Stimulated activated naive CD8-positive, alpha-beta T cell treated with anti-CD3 and anti-CD28 coated beads, Interleukin-15, Interleukin-2, amounts not matched to agents 100 U/mL and 50 U/mL, for 24 hours (primary cell): ENCODE data around the gene ACTR1B.
"Not testable (repeated sequence)": the region's sequence is repeated elsewhere in the genome, so short reads cannot be mapped to it uniquely, and the experiment has no call there.

Experiments
- ATAC-seq: fragments of 150-1000 bp; cut with Tn5 transposase; one replicate; pipeline ENCODE4 v1.10.0; 2021
- DNase-seq: peaks from one replicate; pipeline ENCODE4 v3.0.0; 2021

ACTR1B gene

DNA sequence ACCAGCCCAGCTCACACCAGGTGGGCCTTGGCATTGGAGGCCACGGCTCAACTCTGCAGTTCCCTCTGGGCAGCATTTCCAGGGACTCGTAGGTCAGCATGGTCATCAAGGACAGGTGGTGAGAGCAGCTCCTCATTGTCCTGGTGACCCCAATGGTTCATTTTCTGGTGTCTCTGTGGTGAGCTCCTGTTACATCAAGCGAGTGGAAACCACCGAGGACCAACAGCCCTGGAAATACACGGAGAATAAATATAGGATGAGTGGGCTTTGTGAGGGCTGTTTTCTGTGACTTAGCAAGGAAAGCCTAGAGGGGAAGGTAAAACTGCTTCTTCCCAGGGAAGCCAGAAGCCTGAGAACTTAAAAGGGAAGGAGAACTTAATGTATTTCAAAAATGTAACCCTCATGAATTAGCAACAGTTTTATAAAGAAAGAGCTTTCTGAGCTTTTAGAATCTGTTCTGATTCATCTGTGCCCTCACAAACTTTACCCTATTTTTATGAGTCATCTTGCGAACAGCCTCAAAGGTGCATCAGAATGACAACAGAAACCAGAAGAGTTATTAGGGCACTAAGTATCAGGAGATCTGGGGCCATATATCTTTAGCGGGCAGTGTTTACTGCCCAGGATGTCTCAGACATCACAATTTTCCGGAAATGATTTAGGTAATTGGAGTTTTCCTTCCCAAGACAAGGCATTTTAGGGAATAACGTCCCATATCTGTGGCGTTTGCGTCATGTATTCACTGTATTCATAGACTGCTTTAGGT lies 24.4 kb upstream of the ACTR1B start:
- peak; percentile 89 for ATAC-seq
- DNase-seq: no peak

GRCh38 chr2:97687235-97687634 lies 23.4 kb upstream of the ACTR1B start:
- DNase-seq: not testable (repeated sequence)
- ATAC-seq: peak; percentile 37

DNA sequence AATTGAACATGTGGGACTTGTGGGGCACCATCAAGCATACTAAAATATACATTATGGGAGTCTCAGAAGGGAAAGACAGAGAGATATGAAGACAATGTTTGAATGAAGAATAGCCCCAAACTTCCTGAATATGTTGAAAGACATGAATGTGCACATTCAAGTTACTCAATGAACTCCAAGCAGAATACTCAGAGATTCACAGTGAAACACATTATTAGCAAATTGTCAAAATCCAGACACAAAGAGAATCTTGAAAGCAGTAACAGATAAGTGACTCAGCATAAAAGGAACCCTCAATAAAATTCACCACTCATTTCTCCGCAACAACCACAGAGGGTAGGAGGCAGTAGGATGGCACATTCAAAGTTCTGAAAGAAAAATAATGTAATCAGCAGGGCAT lies 14.5 kb upstream of the ACTR1B start:
- ATAC-seq: no peak
- no peak for DNase-seq

GRCh38 chr2:97677480-97677879 lies 13.6 kb upstream of the ACTR1B start:
- no peak for DNase-seq
- no peak for ATAC-seq

DNA sequence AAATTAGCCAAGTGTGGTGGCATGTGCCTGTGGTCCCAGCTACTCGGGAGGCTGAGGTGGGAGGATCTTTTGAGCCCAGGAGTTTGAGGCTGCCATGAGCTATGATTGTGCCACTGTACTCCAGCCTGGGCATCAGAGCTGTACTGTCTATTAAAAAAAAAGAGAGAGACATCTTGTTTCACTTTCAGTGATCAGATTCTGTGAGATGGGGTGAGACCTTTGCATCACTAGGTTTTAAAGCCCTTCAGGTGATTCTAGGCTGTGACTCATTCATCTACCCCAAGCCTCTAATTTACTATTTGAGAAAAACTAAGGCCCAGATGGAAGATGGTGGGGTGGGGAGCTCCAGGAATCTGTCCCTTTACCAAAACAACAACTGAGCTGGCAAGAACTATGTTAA lies 12.8 kb upstream of the ACTR1B start:
- ATAC-seq: peak; percentile 44
- DNase-seq: no peak

GRCh38 chr2:97675430-97676113 lies 11.7 kb upstream of the ACTR1B start:
- ATAC-seq (no peak), DNase-seq (no peak)

DNA sequence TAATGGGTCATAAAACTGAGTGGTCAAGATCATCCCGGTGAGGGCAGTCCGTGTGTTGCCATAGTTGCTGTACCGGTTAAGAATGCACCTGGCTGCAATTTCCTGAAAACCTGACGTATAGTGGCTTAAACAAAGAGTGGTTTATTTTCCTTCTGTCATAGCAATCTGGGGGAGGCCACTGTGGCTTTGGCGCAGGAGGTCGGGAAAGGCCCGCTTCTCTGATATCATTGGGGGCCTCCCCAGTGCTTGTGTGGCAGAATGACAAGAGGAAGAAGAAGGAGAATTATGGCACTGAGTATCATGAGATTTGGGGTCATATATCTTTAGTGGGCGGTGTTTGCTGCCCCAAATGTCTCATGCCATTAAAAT lies 10.1 kb upstream of the ACTR1B start:
- ATAC-seq: peak; percentile 73

DNA sequence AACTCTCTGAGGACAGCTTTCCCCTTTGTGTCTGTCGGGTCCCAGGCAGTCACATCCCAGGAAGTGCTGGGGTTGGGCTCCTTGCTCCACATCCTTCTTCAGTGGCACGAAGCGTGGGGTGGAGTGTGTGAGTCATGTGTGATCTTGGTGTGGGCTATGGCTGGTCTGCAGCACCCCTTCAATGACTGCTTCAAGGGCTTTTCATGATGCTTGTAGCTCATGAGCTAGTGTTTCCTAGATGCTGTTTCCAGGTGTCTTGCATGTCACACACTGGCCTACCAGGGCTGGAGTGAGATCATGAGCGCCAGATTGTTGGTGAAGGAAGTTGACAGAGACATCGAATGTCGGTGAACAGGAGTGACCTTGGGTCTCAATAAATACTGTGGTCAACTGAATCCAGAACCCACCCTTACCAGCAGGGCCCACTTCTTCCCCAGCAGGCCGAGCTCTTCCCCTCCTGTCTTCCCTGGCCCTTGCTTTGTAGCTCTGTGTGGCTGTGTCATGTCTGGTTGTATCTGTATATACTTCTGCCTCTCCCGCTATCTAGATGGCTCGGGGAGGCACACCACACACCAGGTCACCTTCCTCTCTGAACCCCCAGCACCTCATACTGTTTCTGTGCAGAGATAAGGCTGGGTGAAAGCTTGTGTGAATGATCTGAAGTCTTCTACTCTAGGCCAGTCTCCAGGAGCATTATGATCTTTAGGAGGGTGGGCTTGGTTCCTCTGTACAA lies 9.5 kb upstream of the ACTR1B start:
- DNase-seq: peak; percentile 64
- ATAC-seq: peak; percentile 91

More for the DNA sequence above, 10.1 kb upstream of the ACTR1B start:
- DNase-seq: peak; percentile 72

GRCh38 chr2:97672606-97673140 lies 8.8 kb upstream of the ACTR1B start:
- not testable (repeated sequence) for DNase-seq, ATAC-seq

DNA sequence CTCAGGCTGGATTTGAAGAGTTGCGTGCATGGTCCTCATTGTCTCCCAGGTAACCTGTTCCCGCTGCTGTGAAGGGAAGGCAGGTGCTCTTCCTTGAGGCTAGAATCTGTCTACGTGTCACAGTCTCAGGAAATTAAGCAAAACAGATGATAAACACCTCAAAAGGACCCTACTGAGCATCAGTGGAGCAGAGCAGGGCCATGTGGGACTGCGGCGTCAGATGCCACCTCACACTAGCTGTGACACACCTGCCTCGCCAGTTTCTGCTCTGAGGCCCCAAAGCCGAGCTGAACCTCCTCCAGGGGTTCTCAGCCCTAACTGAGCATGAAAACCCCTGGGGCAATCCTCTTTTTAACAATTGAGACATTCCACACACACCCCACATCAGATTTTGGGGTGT lies 7.7 kb upstream of the ACTR1B start:
- no peak for ATAC-seq
- DNase-seq: no peak

GRCh38 chr2:97670471-97670870 lies 6.6 kb upstream of the ACTR1B start:
- ATAC-seq: no peak
- DNase-seq: no peak

DNA sequence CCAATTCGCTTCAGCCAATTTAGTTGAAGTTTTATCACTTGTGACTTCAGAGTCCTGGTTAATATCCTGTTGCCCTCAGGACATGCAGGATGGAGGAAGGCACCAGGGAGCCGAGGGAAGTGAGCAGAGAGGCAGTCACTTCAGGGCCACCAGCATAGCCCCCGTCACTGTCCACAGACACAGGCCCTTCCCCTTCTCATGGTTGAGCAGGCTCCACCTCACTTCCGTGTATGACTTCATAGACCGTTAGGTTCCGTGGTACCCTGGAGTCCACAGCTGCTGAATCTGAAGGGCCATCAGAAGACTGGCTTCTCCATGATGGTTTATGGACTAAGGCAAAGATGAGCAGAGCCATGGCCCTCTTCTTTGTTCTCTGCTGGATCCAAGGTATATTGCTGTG lies 5.6 kb upstream of the ACTR1B start, which contains the start of gene C2orf92:
Gene C2orf92, plus strand, starts transcription at position 266 of the 400 bp plus-strand sequence. Its CDS starts 76 bp downstream, at position 342.
- DNase-seq (no peak), ATAC-seq (no peak)

- DNase-seq (no peak), ATAC-seq (no peak)
These were observed 759 bp upstream of the ACTR1B start for GRCh38 chr2:97664636-97664970.

GRCh38 chr2:97663626-97663961 lies 250 bp downstream of the ACTR1B start:
- DNase-seq (no peak), ATAC-seq (no peak)

- DNase-seq (peak; percentile 84), ATAC-seq (peak; percentile 79)
These were observed 784 bp downstream of the ACTR1B start for GRCh38 chr2:97662895-97663625.

DNA sequence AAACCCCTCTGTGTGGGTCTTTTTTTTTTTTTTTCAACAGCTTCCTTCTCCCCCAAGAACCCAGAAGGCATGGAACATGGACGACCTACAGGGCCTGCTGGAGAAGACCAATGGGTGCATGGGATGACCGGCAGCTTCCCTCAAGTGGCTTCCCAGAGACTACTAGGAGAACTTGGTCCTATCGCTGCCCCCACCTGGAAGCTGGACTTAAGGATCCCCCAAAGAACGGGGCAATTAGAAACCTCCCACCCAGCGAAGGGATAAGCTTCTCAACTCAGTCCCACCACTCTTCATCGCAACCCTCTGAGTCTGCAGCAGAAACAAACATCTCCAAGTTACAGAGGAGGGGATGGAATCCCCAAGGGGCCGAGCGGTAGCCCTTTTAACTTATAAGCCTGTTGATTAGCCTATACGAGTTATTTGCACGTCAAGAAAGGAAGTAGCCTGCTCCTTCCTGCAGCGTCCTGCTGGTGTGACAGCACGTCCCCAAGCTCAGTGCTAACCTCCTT lies 1.4 kb downstream of the ACTR1B start:
- ATAC-seq (no peak), DNase-seq (no peak)

DNA sequence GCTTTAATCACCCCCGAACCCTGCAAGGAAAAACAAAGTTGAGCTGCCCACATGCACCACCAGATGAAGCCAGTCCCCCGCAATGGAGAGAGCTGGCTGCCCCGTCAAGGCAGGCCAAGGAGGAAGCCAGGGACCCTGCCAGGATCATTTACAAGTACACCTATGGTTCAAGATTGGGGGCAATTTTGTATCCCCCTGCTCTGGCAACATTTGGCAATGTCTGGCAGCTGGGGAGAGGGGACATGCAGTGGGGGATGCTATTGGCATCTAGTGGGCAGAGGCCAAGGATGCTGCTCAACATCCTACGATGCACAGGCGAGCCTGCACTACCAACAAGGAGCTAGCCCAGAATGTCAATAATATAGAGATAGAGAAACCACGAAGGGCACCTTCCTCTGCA lies 1.9 kb downstream of the ACTR1B start:
- ATAC-seq: no peak

DNA sequence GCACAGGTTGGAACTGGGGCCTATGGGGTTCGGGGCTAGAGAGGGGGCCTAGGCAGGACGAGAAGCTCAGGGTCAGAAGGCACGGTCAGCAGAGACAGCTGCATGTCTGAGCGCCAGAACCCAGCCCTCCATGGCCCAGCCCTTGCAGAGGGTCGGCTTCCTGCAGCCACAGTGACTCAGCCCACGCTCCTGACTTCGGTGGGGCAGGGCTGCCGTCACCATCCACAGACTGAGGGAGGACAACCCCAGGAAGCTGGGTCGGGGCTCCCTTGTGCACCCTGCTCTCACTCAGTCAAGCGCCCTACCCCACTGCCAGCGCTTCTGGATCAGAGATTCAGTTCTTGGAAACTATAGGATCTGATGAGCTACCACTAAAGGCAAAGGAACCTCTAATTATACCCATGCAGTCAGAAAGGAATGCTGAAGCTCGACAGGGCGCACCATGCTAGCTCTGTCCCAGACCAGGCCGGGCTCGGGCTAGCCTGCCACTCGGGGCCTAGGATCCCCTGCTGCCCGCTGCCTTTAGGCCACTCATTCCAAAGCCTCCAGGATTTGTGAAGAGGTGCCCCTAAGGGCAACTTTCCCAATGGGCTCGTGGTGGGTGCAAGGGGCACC lies 3.0 kb downstream of the ACTR1B start:
- no peak for DNase-seq

More for the DNA sequence above, 1.9 kb downstream of the ACTR1B start:
- DNase-seq: no peak

GRCh38 chr2:97660044-97660774 lies 3.6 kb downstream of the ACTR1B start:
- DNase-seq (no peak), ATAC-seq (no peak)

More for the DNA sequence above, 3.0 kb downstream of the ACTR1B start:
- no peak for ATAC-seq

GRCh38 chr2:97659256-97660043 lies 4.4 kb downstream of the ACTR1B start:
- DNase-seq: no peak
- no peak for ATAC-seq
